Psoas muscle (tissue), 8 donors: ENCODE data around the gene TPRN. TPM values are rescaled to one million over a fixed set of nuclear protein-coding genes. Genes with fewer than 3 reads are reported as not detected.

Source experiments
- ATAC-seq, 4 donors: fragments of 200-7000 bp; cut with Tn5 transposase; one replicate each; pipeline ENCODE4 v1.9.1; 2020; ENCODE audit warnings: moderate library complexity in 3 of 4, mild to moderate bottlenecking in 2 of 4
- DNase-seq, 2 donors: peaks; one replicate each; pipeline ENCODE4 v3.0.0-alpha.2; 2020
- H3K27ac ChIP-seq: fragments of 200-600 bp; one replicate; pipeline ENCODE4 v1.8.0; 2022
- H3K27me3 ChIP-seq, 3 donors: fragments of 200-600 bp in 1 of 3; one replicate each; pipeline versions ENCODE4 v1.6.1 to v1.8.0; 2013 to 2022; ENCODE audit warnings: low read length in 2 of 3, mild to moderate bottlenecking in 2 of 3, moderate library complexity in 1 of 3; ENCODE audit not compliant: insufficient read depth in 3 of 3
- H3K36me3 ChIP-seq, 2 donors: fragments of 200-600 bp in 1 of 2; one replicate each; pipeline versions ENCODE4 v1.6.1 to v1.8.0; 2013 to 2022; ENCODE audit warnings: low read depth in 1 of 2, mild to moderate bottlenecking in 1 of 2, moderate library complexity in 1 of 2; ENCODE audit not compliant: insufficient read depth in 1 of 2
- H3K4me1 ChIP-seq: fragments of 200-600 bp; one replicate; pipeline ENCODE4 v1.8.0; 2022
- H3K4me3 ChIP-seq: fragments of 200-600 bp; one replicate; pipeline ENCODE4 v1.8.0; 2022; ENCODE audit warnings: mild to moderate bottlenecking
- H3K9me3 ChIP-seq: fragments of 200-600 bp; one replicate; pipeline ENCODE4 v1.8.0; 2022
- CTCF ChIP-seq: fragments of 200-600 bp; IDR thresholded peaks from one replicate; pipeline ENCODE4 v1.8.0; 2022; ENCODE audit warnings: antibody characterized with exemption
- WGBS, 3 donors: extraction: QIAGEN DNeasy Blood & Tissue Kit; methylation state at CpG; one replicate each; pipeline versions ENCODE4 v1.1.6 to v1.1.7; 2013; 5-methylcytosine and 5-hydroxymethylcytosine counted together
- intact Hi-C, 2 donors: fragments of 100-400 bp; cut with DNase I; formaldehyde crosslinking; loops; one replicate each; pipeline versions ENCODE4 v1.11.0 to v1.14.2; 2022
- polyA plus RNA-seq, 3 donors: library from polyadenylated mRNA; stranded (reverse); fragments of 200-250 nt; gene quantifications; one replicate each; pipeline ENCODE4 v1.2.3, GENCODE V29; 2013
- total RNA-seq, 4 donors: library from RNA; stranded (reverse); fragmentation: NEBNext Ultra II Directional in 2 of 4; extraction: Animal tissue kit (Norgen Biotek cat#: 25700) in 2 of 4; gene quantifications; one replicate each; pipeline versions ENCODE4 v1.2.1 to v1.2.4, GENCODE V29; 2021 to 2023
- donor health status: healthy with polysubstance abuse.
- donor health status: DM: no; HTN: no; CAD: no; lungs with moderate emphysema.
- donor health status: Bipolar disorder and iron deficiency.
- donor health status: healthy.
- donor health status: DM: yes; HTN: yes; CAD: no.
- donor health status: DM: no; HTN: no; CAD: no.
- donor health status: DM: no; HTN: no; CAD: no.
- donor health status: DM: yes; HTN: yes; CAD: no.

Gene TPRN
- total and polyA plus RNA-seq, 7 donors: 3.6 to 11.3 (median 8.6) TPM

- Histone ChIP-seq H3K9me3 (no peaks in the 10 kb centered on the region), H3K4me1 (no peaks in the 10 kb centered on the region), H3K27ac (no peak overlapping the region), H3K27me3 (no peaks in the 10 kb centered on the region), H3K4me3 (no peak overlapping the region), H3K36me3 (peaks cover 3 to 67% of the 10 kb centered on the region in 2 donors)
- ATAC-seq (no peak), DNase-seq (no peak)
- intact Hi-C loops: no loop called here
- TF ChIP-seq CTCF: no peak
- 83 to 89% (median 88%) methylated on average over 21 to 23 of the region's 23 CpGs for WGBS, 3 donors
These were observed 22.2 kb downstream of the TPRN start for GRCh38 chr9:137178201-137178938.

GRCh38 chr9:137176302-137177182 is 24.0 kb downstream of the TPRN start:
- Histone ChIP-seq H3K27me3 (peaks cover 0 to under 1% (median 0%) of the 10 kb centered on the region in 3 donors), H3K36me3 (peaks cover 3 to 48% of the 10 kb centered on the region in 2 donors), H3K4me1 (no peaks in the 10 kb centered on the region), H3K4me3 (no peak overlapping the region), H3K27ac (no peak overlapping the region), H3K9me3 (no peaks in the 10 kb centered on the region)
- 50 to 53% (median 50%) methylated on average over 17 of the region's 17 CpGs for WGBS, 3 donors
- DNase-seq: no peak
- peak in 3 of 4 donors; percentile 56 to 72 (median 61) for ATAC-seq
- peak; percentile 51 for TF ChIP-seq CTCF
- intact Hi-C loops: no loop called here

- peaks cover 0 to 11% (median 0%) of the 10 kb centered on the region in 3 donors for H3K27me3 ChIP-seq
- no peak for TF ChIP-seq CTCF
- ATAC-seq (peak in 2 of 4 donors; percentile 19 to 22), DNase-seq (no peak)
- WGBS, 3 donors: 31 to 40% (median 36%) methylated on average over 33 of the region's 33 CpGs
- no peaks in the 10 kb centered on the region for H3K9me3 ChIP-seq
- no peak overlapping the region for H3K27ac ChIP-seq
- intact Hi-C loops: no loop called here
- H3K4me1 ChIP-seq: no peaks in the 10 kb centered on the region
- H3K36me3 ChIP-seq: peaks cover 0 to 37% of the 10 kb centered on the region in 2 donors
- H3K4me3 ChIP-seq: no peak overlapping the region
These were observed 25.1 kb downstream of the TPRN start for GRCh38 chr9:137175345-137175961.

- H3K27ac ChIP-seq: no peak overlapping the region
- 30 to 53% (median 40%) methylated on average over 22 to 34 of the region's 34 CpGs for WGBS, 3 donors
- TF ChIP-seq CTCF: no peak
- ATAC-seq (peak in 1 of 4 donors; percentile 3), DNase-seq (no peak)
- no peak overlapping the region for H3K4me3 ChIP-seq
- H3K4me1 ChIP-seq: peaks cover 2% of the 10 kb centered on the region
- H3K27me3 ChIP-seq: peaks cover 0 to 17% (median 0%) of the 10 kb centered on the region in 3 donors
- peaks cover 0 to 31% of the 10 kb centered on the region in 2 donors for H3K36me3 ChIP-seq
- H3K9me3 ChIP-seq: no peaks in the 10 kb centered on the region
- intact Hi-C loops: no loop called here
These were observed 25.7 kb downstream of the TPRN start for GRCh38 chr9:137174722-137175293.
